SK-N-SH treated with all-trans-retinoic acid at 6 μM for 48 hours (cell line): ENCODE data around the gene TENT4B.

Experiments used
- ARNTL ChIP-seq: fragments of 450-650 bp; formaldehyde crosslinking; IDR thresholded peaks from 2 replicates; pipeline ENCODE4 v1.5.0; 2020; ENCODE audit warnings: low read depth, mild to moderate bottlenecking, moderate library complexity, borderline replicate concordance
- ESRRG ChIP-seq: fragments of 250-450 bp; sonication (Bioruptor Pico); IDR thresholded peaks from 2 replicates; pipeline ENCODE4 v1.6.1; 2021; ENCODE audit warnings: mild to moderate bottlenecking
- POU6F1 ChIP-seq: fragments of 250-450 bp; sonication (Bioruptor Pico); IDR thresholded peaks from 2 replicates; pipeline ENCODE4 v1.8.0; 2021; ENCODE audit warnings: low read depth, mild to moderate bottlenecking, moderate library complexity, borderline replicate concordance
- SNAI2 ChIP-seq: fragments of 250-450 bp; sonication (Bioruptor Pico); IDR thresholded peaks from 2 replicates; pipeline ENCODE4 v1.5.0; 2020; ENCODE audit warnings: mild to moderate bottlenecking, moderate library complexity
- TCF4 ChIP-seq: fragments of 250-450 bp; sonication (Bioruptor Pico); IDR thresholded peaks from 2 replicates; pipeline ENCODE4 v1.8.0; 2021; ENCODE audit warnings: mild to moderate bottlenecking, moderate library complexity, borderline replicate concordance
- ZNF70 ChIP-seq: fragments of 450-650 bp; formaldehyde crosslinking; IDR thresholded peaks from 2 replicates; pipeline ENCODE4 v1.5.0; 2020; ENCODE audit warnings: mild to moderate bottlenecking, moderate library complexity

GRCh38 chr16:50251375-50252081, 98.4 kb downstream of the TENT4B start:
- TF ChIP-seq ARNTL (CRISPR knock-in tag) (no peak), ZNF70 (CRISPR knock-in tag) (no peak), TCF4 (CRISPR knock-in tag) (no peak), ESRRG (CRISPR knock-in tag) (no peak), SNAI2 (CRISPR knock-in tag) (no peak), POU6F1 (CRISPR knock-in tag) (no peak)
